Fibroblast of skin of left quadriceps (primary cell): ENCODE measurements around the gene MOB1A.
"Not testable (repeated sequence)": the region's sequence is repeated elsewhere in the genome, so short reads cannot be mapped to it uniquely, and the experiment has no call there.

Experiments
- DNase-seq, 2 experiments: peaks; one replicate each; pipeline ENCODE4 v3.0.0-alpha.2; 2013; ENCODE audit warnings: low read depth in 2 of 2

The MOB1A gene

DNA sequence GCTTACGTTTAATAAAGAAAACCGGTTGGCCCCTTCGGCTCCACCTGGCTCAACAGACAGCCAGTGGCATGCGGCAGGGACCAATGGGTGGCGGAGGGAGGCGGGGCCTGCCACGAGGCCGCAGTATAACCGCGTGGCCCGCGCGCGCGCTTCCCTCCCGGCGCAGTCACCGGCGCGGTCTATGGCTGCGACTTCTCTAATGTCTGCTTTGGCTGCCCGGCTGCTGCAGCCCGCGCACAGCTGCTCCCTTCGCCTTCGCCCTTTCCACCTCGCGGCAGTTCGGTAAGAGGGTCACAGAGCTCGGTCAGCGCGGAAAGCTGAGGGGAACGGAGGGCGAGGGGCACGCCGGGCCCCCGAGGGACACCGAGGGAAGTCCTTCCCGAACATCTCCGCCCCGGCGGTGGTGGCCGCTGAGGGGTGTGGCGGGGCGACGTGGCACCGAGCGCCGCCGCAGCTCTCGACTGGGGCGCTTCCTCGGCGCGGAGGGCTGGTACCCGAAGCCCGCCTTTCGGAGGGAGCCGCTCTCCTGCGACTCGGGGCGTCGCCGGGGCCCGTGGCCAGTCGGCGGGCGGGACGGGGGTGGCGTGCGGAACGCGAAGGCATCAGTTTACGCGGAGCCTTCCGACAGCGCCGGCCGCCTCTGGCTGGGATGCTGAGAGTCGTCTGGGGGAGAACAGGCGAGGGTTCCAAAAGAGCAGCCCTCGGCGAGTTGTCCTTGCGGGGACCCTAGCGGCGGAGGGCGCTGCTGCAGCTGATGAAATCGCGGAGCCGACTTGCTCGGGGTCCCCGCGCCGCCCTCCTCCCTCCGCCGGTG is 20.0 kb upstream of the MOB1A start, which contains the start of gene MTHFD2:
TSS of gene MTHFD2 (plus strand) at position 155 of the 814 bp plus-strand sequence. CDS start at position 182, 27 bp downstream.
- DNase-seq: peak; percentile 96 to 97

DNA sequence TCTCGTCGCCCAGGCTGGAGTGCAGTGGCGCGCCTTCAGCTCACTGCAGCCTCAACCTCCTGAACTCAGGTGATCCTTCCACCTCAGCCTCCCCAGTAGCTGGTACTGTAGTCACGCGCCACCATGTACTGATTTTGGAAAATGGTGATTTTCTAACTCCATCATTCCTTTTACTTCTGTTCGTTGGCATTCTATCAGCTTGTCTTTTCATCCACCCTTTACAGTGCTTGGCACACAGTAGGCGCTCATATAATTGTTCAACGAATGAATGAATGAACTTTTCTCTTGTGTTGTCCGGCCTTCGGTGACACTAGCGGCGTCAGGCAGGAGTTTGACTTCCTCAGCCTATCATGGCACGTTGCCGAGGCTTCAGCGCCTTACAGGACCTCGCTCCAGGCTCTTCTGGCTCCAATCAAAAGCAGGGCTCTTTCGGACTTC is 19.4 kb upstream of the MOB1A start:
- no peak for DNase-seq

DNA sequence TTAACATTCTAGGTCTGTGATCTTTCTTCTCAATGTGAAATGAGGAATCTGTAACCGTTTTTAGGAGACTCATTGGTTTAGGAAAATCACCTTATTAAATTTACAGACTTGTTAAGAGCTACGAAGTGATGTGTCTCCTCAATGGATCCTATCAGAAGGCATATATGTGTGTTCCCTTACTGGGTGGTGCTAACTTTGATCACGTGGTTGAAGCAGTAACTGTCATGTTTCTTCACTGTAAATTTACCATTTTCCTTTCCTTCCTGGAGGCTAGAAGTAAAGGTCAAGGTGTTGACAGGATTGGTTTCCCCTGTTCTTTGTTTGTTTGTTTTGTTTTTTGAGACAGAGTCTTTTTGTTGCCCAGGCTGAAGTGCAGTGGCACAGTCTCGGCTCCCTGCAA is 18.4 kb upstream of the MOB1A start:
- no peak for DNase-seq

DNA sequence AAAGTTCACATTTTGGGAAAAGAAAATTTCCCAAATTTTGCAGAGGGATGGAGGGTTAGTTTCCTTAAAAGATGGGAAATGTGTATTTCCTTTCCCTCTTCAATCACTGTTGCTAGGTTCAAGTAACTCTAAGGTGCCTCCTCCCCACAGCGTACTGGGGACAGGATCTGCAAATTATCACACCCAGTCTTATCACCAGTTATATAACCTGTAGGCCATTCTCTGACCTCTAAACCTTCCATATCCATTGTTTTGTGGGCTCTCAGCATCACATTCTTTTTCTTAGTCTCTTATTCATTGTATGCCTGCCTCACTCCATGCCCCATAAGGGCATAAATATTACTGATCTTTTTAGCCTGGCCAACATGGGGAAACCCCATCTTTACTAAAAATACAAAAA is 16.1 kb upstream of the MOB1A start:
- DNase-seq: no peak

DNA sequence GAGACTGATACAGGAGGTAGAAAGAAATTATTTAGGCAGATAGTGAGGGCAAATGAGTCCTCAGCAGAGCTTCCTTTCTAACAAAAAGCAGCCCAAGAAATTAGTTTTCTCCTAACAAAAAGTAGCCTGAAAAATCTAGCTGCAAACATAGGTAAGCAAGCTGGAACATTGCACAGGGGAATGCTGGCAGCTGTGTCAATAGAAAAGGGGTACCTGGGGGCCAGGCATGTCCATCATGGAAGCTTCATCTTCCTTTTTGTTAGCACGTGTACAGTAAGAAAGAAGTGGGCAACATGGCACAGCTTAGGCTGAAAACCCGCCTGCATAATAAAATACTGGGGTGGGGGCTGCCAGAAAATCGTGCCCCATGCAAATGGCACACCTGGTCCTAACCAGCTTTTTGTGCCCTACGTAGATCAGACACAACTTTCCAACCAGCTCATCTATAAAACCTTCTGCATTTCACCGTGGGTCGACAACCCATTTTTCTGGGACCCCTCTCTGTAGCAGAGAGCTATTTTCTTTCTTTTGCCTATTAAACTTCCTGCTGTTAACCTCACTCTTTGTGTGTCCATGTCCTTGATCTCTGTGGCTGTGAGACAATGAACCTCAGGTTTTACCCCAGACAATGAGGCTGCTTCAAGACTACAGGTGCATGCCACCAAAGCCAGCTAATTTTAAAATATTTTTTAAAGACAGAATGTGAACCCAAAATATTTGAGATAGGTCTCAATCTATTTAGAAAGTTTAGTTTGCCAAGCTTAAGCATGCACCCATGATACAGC is 13.1 kb upstream of the MOB1A start:
- DNase-seq: no peak

DNA sequence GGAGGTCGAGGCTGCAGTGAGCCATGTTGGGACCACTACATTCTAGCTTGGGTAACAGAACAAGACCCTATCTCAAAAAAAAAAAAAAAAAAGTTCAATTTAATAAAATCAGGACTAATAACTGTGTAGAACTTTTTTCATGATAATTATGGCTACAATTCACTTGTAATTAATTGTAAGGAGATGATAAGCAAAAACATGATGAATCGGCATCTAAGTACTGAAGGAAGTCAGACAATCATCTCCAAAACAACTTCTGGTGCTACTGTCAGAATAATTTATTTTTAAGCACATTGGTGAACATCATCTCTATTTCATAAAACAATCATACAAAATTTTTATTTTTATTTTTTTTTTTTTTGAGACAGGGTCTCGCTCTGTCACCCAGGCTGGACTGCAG is 10.0 kb upstream of the MOB1A start:
- no peak for DNase-seq

DNA sequence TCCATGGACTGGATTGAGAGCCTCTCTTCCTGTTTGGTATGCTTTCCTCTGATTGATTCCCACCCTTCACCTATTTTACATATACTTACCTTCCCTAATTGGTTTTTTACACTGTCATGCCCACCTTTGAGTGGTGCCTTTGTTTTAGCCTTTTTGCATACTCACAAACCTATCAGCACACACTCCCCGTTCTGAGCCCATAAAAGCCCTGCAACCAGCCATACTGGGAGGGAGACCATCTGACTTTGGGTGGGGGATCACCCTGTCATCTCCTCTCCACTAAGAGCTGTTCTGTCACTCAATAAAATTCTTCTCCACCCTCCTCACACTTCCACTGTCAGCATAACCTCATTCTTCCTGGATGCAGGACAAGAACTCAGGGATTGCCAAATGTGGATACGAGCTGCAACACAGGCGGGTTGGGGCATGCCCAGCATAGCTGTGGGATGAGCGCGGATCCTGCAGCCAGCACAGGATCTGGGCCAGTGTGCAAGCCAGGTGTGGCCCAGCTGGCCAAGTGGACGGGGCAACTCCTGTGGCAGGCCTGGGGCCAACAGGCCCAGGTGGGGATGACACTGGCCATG is 9.4 kb upstream of the MOB1A start:
- peak; percentile 33 to 34 for DNase-seq

DNA sequence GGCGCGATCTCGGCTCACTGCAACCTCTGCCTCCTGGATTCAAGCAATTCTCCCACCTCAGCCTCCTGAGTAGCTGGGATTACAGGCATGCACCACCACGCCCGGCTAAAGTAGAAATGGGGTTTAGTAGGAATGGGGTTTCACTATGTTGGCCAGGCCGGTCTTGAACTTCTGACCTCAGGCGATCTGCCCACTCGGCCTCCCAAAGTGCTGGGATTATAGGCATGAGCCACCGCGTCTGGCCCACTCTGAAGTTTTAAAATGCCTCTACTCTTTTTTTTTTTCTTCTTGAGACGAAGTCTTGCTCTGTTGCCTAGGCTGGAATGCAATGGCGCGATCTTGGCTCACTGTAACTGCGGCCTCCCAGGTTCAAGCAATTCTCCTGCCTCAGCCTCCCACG is 8.0 kb upstream of the MOB1A start:
- DNase-seq: not testable (repeated sequence)

DNA sequence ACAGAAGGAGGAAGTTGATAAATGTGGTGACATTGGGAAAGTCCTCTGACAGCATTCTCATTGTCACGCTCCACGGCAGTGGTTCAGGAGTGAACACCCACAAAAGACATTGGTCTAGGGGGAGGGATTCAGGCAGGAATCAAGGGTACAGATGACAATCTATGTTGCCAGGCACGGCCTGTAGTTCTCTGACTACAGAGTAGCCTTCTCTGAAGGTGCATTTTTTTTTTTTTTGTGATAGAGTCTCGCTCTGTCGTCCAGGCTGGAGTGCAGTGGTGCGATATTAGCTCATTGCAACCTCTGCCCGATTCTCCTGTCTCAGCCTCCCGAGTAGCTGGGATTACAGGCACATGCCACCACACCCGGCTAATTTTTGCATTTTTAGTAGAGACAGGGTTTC is 7.4 kb upstream of the MOB1A start:
- no peak for DNase-seq

DNA sequence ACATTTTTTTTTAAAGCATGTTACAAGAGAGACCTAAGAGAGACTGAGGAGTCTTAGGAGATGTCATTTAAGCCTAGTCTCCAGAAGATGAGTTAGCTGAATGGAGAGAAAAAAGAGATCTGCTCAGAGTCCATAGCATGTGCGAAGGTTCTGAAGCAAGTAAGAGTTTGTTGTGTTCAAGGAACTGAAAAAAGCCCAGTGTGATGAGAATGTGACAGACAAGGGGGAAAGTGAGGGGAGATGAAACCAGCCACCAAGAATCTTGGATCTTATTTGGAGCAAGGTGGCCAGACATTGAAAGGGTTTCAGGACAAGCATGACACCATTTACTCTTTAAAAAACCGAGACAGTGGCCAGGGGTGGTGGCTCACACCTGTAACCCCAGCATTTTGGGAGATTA is 5.2 kb upstream of the MOB1A start:
- no peak for DNase-seq

DNA sequence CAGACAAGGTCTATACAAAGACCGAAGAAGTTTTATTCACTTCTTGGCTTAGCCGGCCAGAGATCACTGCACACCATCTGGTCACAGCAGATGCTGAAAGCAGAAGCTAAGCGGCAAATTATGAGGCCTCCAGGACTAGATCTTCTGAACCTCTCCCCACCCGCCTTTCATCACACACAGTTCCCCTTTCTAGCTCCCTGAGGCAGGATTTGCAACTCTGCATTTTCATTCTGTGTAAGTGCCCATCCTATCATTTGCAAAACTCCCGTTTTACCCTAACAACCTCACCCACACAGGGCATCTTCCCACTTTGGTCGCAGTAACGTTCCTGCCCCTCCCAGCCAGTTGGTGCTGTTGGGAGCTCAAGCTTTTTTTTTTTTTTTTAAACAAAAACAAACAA is 3.1 kb upstream of the MOB1A start:
- no peak for DNase-seq

DNA sequence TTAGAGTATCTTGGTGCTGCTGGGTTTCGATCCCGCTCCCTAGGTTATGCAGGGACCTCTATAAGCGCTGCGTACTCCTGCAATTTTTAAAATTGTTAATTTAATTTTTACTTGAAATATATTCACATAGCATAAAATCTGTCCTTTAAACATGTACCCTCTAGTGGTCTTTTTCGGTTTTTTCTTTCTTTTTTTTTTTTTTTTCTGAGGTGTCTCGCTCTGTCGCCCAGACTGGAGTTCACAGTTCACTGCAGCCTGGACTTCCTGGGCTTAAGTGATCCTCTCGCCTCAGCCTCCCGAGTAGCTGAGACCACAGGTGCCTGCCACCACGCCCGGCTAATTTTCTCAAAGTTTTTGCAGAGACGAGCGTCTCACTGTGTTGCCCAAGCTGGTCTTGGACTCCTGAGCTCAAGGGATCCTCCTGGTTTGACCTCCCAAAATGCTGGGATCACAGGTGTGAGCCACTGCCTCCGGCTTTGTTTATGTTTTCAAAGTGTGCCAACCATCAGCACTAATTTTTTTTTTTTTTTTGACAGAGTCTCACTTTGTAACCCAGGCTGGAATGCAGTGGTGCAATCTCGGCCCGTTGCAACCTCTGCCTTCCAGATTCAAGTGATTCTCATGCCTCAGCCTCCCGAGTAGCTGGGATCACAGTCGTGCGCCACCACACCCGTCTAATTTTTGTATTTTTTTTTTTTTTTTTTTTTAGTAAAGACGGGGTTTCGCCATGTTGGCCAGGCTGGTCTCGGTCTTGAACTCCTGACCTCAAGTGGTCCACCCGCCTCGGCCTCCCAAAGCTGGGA is 585 bp upstream of the MOB1A start:
- no peak for DNase-seq

DNA sequence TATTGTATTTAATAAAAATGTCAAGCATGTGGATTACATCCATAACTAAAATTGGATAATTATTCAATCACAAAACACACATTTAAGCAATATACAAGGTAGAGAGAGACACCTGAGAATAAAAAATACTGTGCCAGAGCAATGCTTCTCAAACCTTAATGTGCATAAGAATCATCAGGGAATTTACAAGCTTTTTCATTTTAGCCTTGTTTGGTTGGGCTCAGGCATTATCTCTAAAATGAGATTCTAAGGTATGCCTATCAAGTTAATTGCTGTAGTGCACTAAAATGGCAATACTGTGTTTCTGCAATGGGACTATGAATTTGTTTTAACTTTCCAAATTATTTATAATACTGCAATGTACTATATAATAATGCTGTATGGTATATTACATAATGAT is 983 bp downstream of the MOB1A start:
- DNase-seq: no peak

DNA sequence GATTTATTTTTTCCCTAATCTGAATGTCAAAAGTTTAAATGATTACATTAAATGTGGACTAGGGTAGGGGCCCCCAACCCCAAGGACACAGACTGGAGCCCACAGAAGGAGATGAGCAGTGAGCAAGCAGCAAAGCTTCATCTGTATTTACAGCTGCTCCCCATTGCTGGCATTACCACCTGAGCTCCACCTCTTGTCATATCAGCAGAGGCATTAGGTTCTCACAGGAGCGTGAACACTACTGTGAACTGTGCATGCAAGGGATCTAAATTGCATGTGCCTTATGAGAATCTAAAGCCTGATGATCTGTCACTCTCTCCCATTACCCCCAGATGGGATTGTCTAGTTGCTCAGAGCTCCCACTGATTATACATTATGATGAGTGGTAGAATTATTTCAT is 3.8 kb downstream of the MOB1A start:
- no peak for DNase-seq

DNA sequence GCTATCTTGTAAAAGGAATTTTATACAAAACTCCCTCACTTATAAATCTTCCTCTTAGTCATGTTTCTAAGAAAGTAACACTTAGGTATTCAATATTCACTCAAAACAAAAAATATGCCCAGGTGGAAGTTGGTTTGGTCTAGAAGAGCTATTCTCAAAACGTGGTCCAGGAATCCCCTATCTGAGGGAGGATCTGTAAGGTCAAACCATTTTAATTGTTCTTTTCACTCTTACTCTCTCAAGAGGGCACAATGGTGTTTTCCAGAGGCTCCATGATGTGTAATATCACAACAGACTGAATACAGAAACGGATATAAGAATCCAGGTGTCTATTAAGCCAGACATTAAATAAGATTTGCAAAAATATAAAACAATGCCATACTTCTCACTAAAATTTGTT is 9.9 kb downstream of the MOB1A start:
- DNase-seq: no peak

DNA sequence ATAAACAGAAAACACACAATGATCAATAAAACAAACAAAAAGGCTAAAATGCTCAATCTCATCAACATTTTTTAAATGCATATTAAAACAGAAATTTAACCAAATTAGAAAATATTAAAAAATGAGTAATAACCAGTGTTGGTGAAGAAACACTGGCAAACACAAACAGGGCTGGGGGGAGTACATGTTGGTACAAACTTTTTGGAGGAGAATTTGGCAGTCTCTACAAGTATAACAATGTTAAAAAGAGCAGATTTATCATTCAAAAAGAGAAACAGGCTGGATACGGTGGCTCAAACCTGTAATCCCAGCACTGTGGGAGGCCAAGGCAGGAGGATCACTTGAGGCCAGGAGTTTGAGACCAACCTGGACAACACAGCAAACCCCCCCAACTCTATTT is 13.9 kb downstream of the MOB1A start:
- DNase-seq: no peak

DNA sequence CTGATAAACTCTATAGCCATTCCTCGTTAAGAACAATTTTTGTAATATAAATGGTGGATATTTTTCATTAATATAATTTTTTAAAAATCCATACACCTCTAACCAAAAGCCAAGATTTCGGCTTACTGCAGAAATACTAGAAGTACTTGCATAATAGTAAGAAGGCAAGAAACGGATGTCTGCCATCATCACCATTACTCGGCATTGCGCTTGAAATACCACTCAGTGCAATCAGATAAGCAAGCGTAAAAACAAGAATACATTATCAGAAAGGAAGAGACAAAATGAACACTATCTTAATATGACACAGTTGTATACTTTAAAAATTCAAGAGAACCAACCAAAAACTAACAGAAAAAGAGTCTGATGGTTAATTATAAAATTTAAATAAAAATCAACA is 15.7 kb downstream of the MOB1A start:
- DNase-seq: no peak

DNA sequence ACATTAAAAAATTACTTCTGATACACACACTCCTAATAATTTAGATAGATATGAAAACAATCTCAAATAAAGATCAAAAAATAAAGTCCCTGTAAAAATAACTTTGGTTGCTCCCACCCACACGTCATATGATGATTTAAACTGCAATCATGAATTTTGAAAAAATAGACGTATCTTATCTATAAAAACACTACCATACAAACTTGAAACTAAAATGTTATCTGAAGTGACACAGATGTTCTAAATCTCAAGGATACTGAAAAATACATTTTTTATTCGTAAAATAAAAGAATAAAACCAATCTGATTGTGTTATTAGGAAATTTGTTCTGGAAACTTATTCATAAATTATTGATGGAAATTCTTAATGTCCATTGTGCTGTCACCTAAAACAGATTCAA is 22.8 kb downstream of the MOB1A start:
- DNase-seq: no peak

DNA sequence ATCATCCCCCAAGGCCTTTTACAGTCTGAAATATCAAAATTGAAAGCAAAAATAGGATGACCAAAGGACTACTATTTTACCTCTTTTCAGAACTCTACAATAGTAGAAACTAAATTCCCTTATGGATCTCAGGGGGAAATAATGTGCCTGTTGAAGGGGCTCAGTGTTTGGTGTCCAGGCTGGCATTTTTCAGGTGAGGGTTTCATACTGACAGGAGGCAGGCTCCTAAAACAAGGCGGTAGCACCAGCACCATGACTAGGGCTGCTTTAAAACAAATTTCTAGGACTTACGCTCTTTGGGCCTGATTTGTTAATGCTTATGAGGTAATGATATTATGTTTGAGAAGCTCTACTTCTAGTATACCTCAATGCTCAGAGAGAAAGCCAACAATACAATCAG is 25.7 kb downstream of the MOB1A start:
- no peak for DNase-seq

DNA sequence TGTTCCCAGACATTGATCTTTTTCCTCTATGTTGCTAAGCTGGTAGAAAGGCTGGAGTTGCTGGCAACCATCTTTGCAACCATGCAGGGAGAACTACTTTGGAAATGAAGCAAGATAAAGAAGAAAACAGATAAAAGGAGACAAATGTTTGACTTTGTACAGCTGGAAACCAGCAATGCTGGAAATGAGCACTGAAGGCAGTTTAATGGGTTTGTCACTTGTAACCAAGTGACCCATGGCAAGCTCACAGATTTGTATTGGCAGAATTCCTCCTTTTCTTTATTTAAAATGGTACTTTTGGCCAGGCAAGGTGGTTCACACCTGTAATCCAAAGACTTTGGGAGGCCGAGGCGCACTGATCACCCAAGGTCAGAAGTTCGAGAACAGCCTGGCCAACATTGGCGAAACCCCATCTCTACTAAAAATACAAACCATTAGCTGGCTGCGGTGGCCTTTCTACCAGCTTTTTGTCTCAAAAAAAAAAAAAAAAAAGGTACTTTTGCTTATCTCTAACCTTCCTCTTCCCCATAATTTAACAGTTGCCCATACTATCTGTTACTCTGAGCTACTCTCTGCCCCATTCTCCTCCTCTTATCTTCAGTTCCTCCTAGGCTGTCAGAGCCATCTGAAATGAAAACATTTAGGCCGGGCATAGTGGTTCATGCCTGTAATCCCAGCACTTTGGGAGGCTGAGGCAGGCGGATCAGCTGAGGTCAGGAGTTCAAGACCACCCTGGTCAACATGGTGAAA is 28.9 kb downstream of the MOB1A start:
- DNase-seq: no peak

DNA sequence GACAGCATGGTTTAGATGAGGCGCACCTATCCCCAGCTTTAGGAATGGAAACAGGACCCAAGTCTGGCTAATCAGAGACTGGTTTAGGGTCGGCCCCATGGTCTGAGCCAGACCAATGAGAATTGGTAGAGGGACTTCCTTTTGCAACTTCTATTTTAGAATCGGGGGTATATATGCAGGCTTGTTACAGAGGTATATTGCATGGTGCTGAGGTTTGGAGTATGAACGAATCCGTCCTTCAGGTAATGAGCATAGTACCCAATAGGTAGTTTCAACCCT is 29.5 kb downstream of the MOB1A start:
- no peak for DNase-seq
